Neuronal stem cell (in vitro differentiated cells): ENCODE measurements around the gene TOP3A.
A peak's percentile ranks its signal among the peaks of the same experiment; 100 is the strongest.

Experiments used
- DNase-seq: peaks from one replicate; pipeline ENCODE4 v3.0.0-alpha.2; 2013; ENCODE audit warnings: low spot score
- H2AFZ ChIP-seq: one replicate; pipeline ENCODE4 v1.6.1; 2013; ENCODE audit warnings: mild to moderate bottlenecking, low read length, inconsistent platforms
- H2AK5ac ChIP-seq: 2 replicates; pipeline ENCODE4 v1.6.1; 2013; ENCODE audit warnings: low read depth, mild to moderate bottlenecking, inconsistent platforms, low read length, moderate library complexity, mixed read lengths
- H2BK120ac ChIP-seq: 2 replicates; pipeline ENCODE4 v1.6.1; 2013; ENCODE audit warnings: low read depth, mild to moderate bottlenecking, inconsistent platforms, low read length, moderate library complexity, mixed read lengths
- H2BK12ac ChIP-seq: one replicate; pipeline ENCODE4 v1.6.1; 2013; ENCODE audit warnings: low read length, inconsistent platforms
- H2BK15ac ChIP-seq: 2 replicates; pipeline ENCODE4 v1.6.1; 2013; ENCODE audit warnings: mild to moderate bottlenecking, low read length, inconsistent platforms, mixed read lengths
- H2BK5ac ChIP-seq: one replicate; pipeline ENCODE4 v1.6.1; 2013; ENCODE audit warnings: inconsistent platforms, mild to moderate bottlenecking, low read length, moderate library complexity
- H3K14ac ChIP-seq: one replicate; pipeline ENCODE4 v1.6.1; 2013; ENCODE audit warnings: low read length, inconsistent platforms
- H3K18ac ChIP-seq: 2 replicates; pipeline ENCODE4 v1.6.1; 2013; ENCODE audit warnings: low read length, inconsistent platforms
- H3K23ac ChIP-seq: 2 replicates; pipeline ENCODE4 v1.6.1; 2013; ENCODE audit warnings: low read depth, mild to moderate bottlenecking, mixed read lengths, low read length, inconsistent platforms; ENCODE audit not compliant: poor library complexity
- H3K27ac ChIP-seq: replicated peaks from 3 replicates; pipeline ENCODE4 v1.5.1; 2013; ENCODE audit warnings: low read length, inconsistent platforms
- H3K27me3 ChIP-seq, 3 experiments: 2 replicates each; pipeline ENCODE4 v1.6.1; 2013; ENCODE audit warnings: low read length in 3 of 3, mild to moderate bottlenecking in 2 of 3, inconsistent platforms in 1 of 3, low read depth in 1 of 3, mixed read lengths in 1 of 3, moderate library complexity in 1 of 3; ENCODE audit not compliant: control insufficient read depth in 3 of 3, insufficient read depth in 3 of 3
- H3K36me3 ChIP-seq, 2 donors: replicated peaks in 1 of 2; 2 replicates each; pipeline ENCODE4 v1.6.1; 2013; ENCODE audit warnings: low read length in 2 of 2; ENCODE audit not compliant: control insufficient read depth in 2 of 2, insufficient read depth in 2 of 2
- H3K4ac ChIP-seq: 2 replicates; pipeline ENCODE4 v1.6.1; 2013; ENCODE audit warnings: inconsistent platforms, mild to moderate bottlenecking, low read length, moderate library complexity
- H3K4me1 ChIP-seq, 2 donors: 1 replicate in 1 of 2; 2 replicates in 1 of 2; pipeline ENCODE4 v1.6.1; 2013; ENCODE audit warnings: low read length in 2 of 2, low read depth in 1 of 2; ENCODE audit not compliant: control insufficient read depth in 2 of 2, insufficient read depth in 1 of 2
- H3K4me2 ChIP-seq: one replicate; pipeline ENCODE4 v1.6.1; 2013; ENCODE audit warnings: mild to moderate bottlenecking, low read length, inconsistent platforms; ENCODE audit not compliant: insufficient read depth, poor library complexity, severe bottlenecking
- H3K4me3 ChIP-seq, 2 donors: 2 replicates each; pipeline ENCODE4 v1.5.1; 2013; ENCODE audit warnings: low read length in 2 of 2, mild to moderate bottlenecking in 2 of 2, inconsistent platforms in 1 of 2, moderate library complexity in 1 of 2
- H3K79me1 ChIP-seq: one replicate; pipeline ENCODE4 v1.6.1; 2013; ENCODE audit warnings: low read depth, mild to moderate bottlenecking, inconsistent platforms, low read length, moderate library complexity
- H3K9ac ChIP-seq: one replicate; pipeline ENCODE4 v1.6.1; 2013; ENCODE audit warnings: mild to moderate bottlenecking, low read depth, low read length, inconsistent platforms; ENCODE audit not compliant: poor library complexity
- H3K9me3 ChIP-seq, 2 donors: replicated peaks in 1 of 2; 2 replicates each; pipeline versions ENCODE3 to v1.6.1; 2013; ENCODE audit warnings: low read length in 2 of 2, mild to moderate bottlenecking in 2 of 2, inconsistent platforms in 1 of 2, low read depth in 1 of 2, mixed read lengths in 1 of 2, moderate library complexity in 1 of 2; ENCODE audit not compliant: control insufficient read depth in 2 of 2, insufficient read depth in 1 of 2
- H4K8ac ChIP-seq: one replicate; pipeline ENCODE4 v1.6.1; 2013; ENCODE audit warnings: low read depth, mild to moderate bottlenecking, inconsistent platforms, low read length, moderate library complexity
- H4K91ac ChIP-seq: one replicate; pipeline ENCODE4 v1.6.1; 2013; ENCODE audit warnings: low read length, low read depth, mild to moderate bottlenecking, inconsistent platforms; ENCODE audit not compliant: poor library complexity
- WGBS, 2 donors: extraction: QIAGEN DNeasy Blood & Tissue Kit; methylation state at CpG; one replicate each; pipeline ENCODE4 v1.1.7; 2013; ENCODE audit warnings: missing lambda C conversion rate in 2 of 2, mixed read lengths in 1 of 2; ENCODE audit not compliant: insufficient read length in 2 of 2, insufficient replicate concordance in 1 of 2; ENCODE audit errors: extremely low coverage in 2 of 2; 5-methylcytosine and 5-hydroxymethylcytosine counted together

The TOP3A gene

DNA sequence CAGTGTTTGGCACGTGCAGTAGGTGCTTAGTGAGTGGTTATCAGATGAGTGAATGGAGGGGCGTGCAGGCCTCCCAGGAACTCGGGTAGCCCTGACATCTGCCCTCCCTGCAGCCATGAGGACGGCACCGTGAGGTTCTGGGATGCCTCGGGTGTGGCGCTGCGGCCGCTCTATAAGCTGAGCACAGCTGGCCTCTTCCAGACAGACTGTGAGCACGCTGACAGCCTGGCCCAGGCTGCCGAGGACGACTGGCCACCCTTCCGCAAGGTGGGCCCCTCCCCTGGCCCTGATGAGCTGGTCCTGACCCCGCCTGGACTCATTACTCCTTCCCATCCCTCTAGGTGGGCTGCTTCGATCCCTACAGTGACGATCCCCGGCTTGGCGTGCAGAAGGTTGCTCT, 78.3 kb downstream of the TOP3A start:
- Histone ChIP-seq H3K23ac (peak overlapping the region; percentile 23), H3K4ac (no peak overlapping the region), H2BK120ac (no peak overlapping the region), H2BK5ac (no peak overlapping the region), H3K79me1 (peaks cover 36% of the 10 kb centered on the region), H3K4me1 (peaks cover 6 to 9% of the 10 kb centered on the region in 2 donors), H4K91ac (no peak overlapping the region), H3K27ac (no peak overlapping the region), H2BK15ac (no peak overlapping the region), H3K27me3 (no peaks in the 10 kb centered on the region), H2AFZ (no peak overlapping the region), H3K4me2 (no peak overlapping the region), H3K36me3 (peaks cover 82 to 95% of the 10 kb centered on the region in 2 donors), H3K4me3 (no peak overlapping the region), H3K18ac (no peak overlapping the region), H2AK5ac (no peak overlapping the region), H3K9me3 (no peaks in the 10 kb centered on the region), H3K9ac (no peak overlapping the region), H4K8ac (no peak overlapping the region), H3K14ac (no peak overlapping the region), H2BK12ac (no peak overlapping the region)
- DNase-seq: no peak
- WGBS, 2 donors: no CpG with 5 or more reads among the region's 18 CpGs

- peaks cover 75 to 88% of the 10 kb centered on the region in 2 donors for H3K36me3 ChIP-seq
- H3K4me1 ChIP-seq: peaks cover 11 to 15% of the 10 kb centered on the region in 2 donors
- WGBS, 2 donors: no CpG with 5 or more reads among the region's 14 CpGs
- no peaks in the 10 kb centered on the region for H3K9me3 ChIP-seq
- no peak overlapping the region for H3K9ac ChIP-seq
- peak overlapping the region; percentile 56 for H2BK5ac ChIP-seq
- no peak overlapping the region for H2BK15ac ChIP-seq
- no peak overlapping the region for H4K8ac ChIP-seq
- H3K23ac ChIP-seq: no peak overlapping the region
- no peak overlapping the region for H3K4me3 ChIP-seq
- no peak for DNase-seq
- no peak overlapping the region for H3K18ac ChIP-seq
- no peak overlapping the region for H3K4ac ChIP-seq
- no peak overlapping the region for H3K4me2 ChIP-seq
- no peaks in the 10 kb centered on the region for H3K27me3 ChIP-seq
- H2BK120ac ChIP-seq: no peak overlapping the region
- H3K79me1 ChIP-seq: peaks cover 33% of the 10 kb centered on the region
- no peak overlapping the region for H3K27ac ChIP-seq
- no peak overlapping the region for H2BK12ac ChIP-seq
- no peak overlapping the region for H2AK5ac ChIP-seq
- H4K91ac ChIP-seq: no peak overlapping the region
- H3K14ac ChIP-seq: no peak overlapping the region
- H2AFZ ChIP-seq: no peak overlapping the region
These were observed 79.0 kb downstream of the TOP3A start for GRCh38 chr17:18235743-18236256.

- Histone ChIP-seq H3K9ac (no peak overlapping the region), H3K14ac (no peak overlapping the region), H4K8ac (no peak overlapping the region), H3K27me3 (no peaks in the 10 kb centered on the region), H2AFZ (no peak overlapping the region), H3K4me3 (no peak overlapping the region), H2AK5ac (no peak overlapping the region), H2BK120ac (no peak overlapping the region), H3K4me2 (no peak overlapping the region), H4K91ac (no peak overlapping the region), H3K36me3 (peaks cover 66 to 79% of the 10 kb centered on the region in 2 donors), H2BK5ac (peak overlapping the region; percentile 56), H3K27ac (no peak overlapping the region), H3K9me3 (no peaks in the 10 kb centered on the region), H3K23ac (peak overlapping the region; percentile 17), H3K4ac (no peak overlapping the region), H2BK15ac (no peak overlapping the region), H3K79me1 (peaks cover 41% of the 10 kb centered on the region), H2BK12ac (no peak overlapping the region), H3K18ac (no peak overlapping the region), H3K4me1 (peaks cover 20 to 24% of the 10 kb centered on the region in 2 donors)
- no peak for DNase-seq
- no CpG with 5 or more reads among the region's 22 CpGs for WGBS, 2 donors
These were observed 79.9 kb downstream of the TOP3A start for GRCh38 chr17:18234853-18235380.

DNA sequence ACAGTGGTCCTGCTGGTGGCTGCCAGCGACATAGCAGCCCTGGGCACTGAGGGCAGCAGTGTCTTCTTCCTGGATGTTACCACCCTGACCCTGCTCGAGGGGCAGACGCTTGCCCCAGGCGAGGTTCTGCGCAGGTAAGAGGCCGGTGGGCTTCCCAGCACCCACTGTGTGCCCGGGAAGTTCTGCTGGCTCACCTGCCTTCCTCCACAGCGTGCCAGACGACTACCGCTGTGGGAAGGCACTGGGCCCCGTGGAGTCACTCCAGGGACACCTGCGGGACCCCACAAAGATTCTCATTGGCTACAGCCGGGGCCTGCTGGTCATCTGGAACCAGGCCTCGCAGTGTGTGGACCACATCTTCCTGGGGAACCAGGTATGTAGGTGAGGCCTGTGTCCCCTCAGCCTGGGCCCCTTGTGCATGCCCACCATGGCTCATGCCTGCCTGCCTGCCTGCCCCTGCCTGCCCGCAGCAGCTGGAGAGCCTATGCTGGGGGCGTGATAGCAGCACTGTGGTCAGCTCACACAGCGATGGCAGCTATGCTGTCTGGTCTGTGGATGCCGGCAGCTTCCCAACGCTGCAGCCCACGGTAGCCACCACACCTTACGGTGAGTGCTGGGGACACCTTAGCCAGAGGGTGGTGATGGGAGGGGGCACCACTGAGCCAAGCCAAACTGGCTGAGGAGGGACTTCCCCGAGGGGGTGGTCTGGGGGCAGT, 80.8 kb downstream of the TOP3A start:
- H3K14ac ChIP-seq: peak overlapping the region; percentile 63
- peak overlapping the region; percentile 17 for H3K23ac ChIP-seq
- H2BK12ac ChIP-seq: no peak overlapping the region
- no peak overlapping the region for H4K8ac ChIP-seq
- H2AK5ac ChIP-seq: no peak overlapping the region
- no peaks in the 10 kb centered on the region for H3K27me3 ChIP-seq
- H3K9me3 ChIP-seq: no peaks in the 10 kb centered on the region
- peaks cover 44% of the 10 kb centered on the region for H3K79me1 ChIP-seq
- peaks cover 28 to 33% of the 10 kb centered on the region in 2 donors for H3K4me1 ChIP-seq
- no peak for DNase-seq
- H3K4me2 ChIP-seq: no peak overlapping the region
- no peak overlapping the region for H3K4me3 ChIP-seq
- H3K27ac ChIP-seq: no peak overlapping the region
- WGBS, 2 donors: no CpG with 5 or more reads among the region's 22 CpGs
- H2BK15ac ChIP-seq: no peak overlapping the region
- no peak overlapping the region for H2BK120ac ChIP-seq
- peak overlapping the region; percentile 91 for H2BK5ac ChIP-seq
- H3K18ac ChIP-seq: peak overlapping the region; percentile 27
- H2AFZ ChIP-seq: no peak overlapping the region
- H3K9ac ChIP-seq: no peak overlapping the region
- no peak overlapping the region for H4K91ac ChIP-seq
- no peak overlapping the region for H3K4ac ChIP-seq
- H3K36me3 ChIP-seq: peaks cover 60 to 69% of the 10 kb centered on the region in 2 donors
